ENCODE data around the gene CRIP1.
A peak's percentile ranks its signal among the peaks of the same experiment; 100 is the strongest.

The CRIP1 gene

GRCh38 chr14:105502446-105503295, 16.0 kb downstream of the CRIP1 start:
- DNase-seq: no peak

GRCh38 chr14:105503296-105503640, 16.6 kb downstream of the CRIP1 start:
- DNase-seq: no peak

DNA sequence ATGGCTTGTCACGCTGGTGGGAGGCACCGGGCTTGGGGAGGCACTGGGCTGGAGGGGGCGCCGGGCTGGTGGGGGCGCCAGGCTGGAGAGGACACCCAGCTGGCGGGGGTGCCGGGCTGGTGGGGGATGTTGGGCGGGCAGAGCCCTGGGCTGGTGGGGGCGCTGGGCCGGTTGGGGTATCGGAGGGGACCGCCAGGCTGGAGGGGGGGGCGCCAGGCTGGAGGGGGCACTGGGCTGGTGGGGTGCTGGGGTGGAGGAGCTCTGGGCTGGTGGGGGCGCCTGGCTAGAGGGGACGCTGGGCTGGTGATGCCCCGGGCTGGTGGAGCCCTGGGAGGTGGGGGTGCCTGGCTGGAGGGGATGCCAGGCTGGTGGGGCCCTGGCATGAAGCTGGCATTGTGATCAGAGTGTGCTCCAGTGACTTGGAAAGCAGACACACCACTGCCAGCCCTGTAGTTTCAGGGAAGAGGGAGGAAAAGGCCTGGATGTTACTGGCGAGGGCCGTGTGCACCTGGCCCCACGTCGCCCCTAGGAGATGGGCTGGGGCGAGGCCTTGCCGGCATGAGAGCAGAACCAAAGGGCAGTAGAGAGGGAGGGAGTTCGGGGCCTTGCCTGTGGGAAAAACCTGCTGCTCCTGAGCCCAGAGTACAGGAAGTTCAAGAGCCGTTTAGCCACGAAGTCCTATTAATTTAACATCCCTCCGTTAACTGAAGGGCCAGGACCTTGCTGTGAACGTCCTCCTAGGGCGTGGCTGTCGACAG, 17.4 kb downstream of the CRIP1 start:
- DNase-seq: no peak

GRCh38 chr14:105505101-105505500, 18.4 kb downstream of the CRIP1 start:
- DNase-seq: no peak

DNA sequence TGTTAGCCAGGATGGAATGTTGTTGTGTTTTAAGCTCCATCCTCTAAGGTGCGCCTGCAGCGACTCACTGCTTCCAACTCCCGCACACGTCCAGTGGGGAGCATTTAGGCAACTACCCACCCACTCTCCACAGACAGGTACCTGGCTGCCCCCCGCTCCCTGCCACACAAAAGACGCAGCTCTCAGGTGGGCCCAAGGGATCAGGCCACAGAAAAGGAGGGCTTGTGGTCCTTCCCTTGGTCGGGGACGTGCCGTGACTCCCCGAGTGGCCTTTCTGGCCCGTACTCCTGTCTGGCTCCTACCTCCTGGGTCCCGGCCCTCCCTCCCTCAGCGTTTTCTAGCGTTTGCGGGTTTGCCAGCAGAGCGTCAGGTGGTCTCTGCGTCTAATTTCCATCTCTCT, 20.6 kb downstream of the CRIP1 start:
- DNase-seq: no peak

GRCh38 chr14:105508069-105508468, 21.4 kb downstream of the CRIP1 start:
- DNase-seq: no peak

GRCh38 chr14:105508601-105509000, 21.9 kb downstream of the CRIP1 start:
- no peak for DNase-seq

GRCh38 chr14:105517096-105517495, 30.4 kb downstream of the CRIP1 start:
- no peak for DNase-seq

GRCh38 chr14:105519946-105520698, 33.4 kb downstream of the CRIP1 start:
- DNase-seq: no peak

DNA sequence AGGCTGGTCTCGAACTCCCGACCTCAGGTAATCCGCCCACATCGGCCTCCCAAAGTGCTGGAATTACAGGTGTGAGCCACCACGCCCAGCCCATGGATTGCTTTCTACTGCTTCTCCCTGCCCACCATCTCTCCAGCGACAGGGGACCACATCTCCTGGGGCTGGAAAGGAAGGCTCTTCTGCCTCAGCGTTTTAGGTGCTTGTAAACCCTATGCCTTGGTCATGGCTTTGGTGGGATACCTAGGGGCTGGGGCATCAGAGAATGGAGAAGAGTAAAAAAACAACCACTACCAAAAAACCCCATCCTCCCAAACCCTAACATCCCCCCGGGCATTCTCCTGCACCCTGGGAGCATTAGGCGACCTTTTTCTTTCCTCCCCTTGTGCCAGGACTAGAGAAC, 38.6 kb downstream of the CRIP1 start:
- DNase-seq: no peak

- peak in 25 of 56 donors; percentile 19 to 75 (median 37) for DNase-seq
These were observed 39.4 kb downstream of the CRIP1 start, which contains the start of gene TMEM121 for GRCh38 chr14:105525861-105526775. TSS of gene TMEM121 (plus strand) at chr14:105526583. CDS start at chr14:105528835, 2,252 bp downstream.

DNA sequence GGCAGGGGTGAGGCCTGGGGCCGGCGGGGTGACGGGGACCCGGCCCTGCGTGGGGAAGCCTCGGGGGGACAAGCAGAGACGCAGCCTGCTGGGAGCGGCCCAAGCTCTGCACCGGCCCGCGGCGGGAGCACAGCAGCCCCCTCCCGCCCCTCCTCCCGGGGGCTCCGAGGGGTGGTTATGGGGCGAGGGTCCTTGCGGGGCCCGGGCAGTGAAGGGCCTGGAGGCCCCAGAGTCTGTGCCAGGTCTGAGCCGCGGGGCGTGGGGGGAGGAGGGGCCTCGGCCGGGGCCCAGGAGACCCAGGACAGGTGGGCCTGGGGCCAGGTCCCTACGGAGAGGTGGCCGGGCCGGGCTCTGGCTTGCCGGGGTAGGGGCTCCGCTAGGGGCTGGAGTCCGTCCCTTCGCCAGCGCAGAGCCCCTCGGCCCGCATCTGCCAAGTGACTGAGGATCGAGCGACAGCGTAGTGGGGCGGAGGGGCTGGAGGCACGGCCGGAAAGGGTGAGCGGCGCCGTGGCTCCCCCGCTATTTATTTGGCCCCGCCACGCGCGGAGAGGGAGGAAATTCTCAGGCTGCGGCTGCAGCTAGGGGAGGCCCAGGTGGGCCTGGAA, 40.2 kb downstream of the CRIP1 start:
- peak in 2 of 56 donors; percentile 26 to 35 for DNase-seq

- peak in 1 of 56 donors; percentile 33 for DNase-seq
These were observed 40.7 kb downstream of the CRIP1 start for GRCh38 chr14:105527381-105527825.

GRCh38 chr14:105527826-105528585, 41.3 kb downstream of the CRIP1 start:
- peak in 51 of 56 donors; percentile 21 to 87 (median 72) for DNase-seq

- DNase-seq: peak in 7 of 56 donors; percentile 19 to 59 (median 46)
These were observed 42.1 kb downstream of the CRIP1 start for GRCh38 chr14:105528586-105529318.

- DNase-seq: no peak
These were observed 42.6 kb downstream of the CRIP1 start for GRCh38 chr14:105529319-105529568.

- no peak for DNase-seq
These were observed 43.0 kb downstream of the CRIP1 start for GRCh38 chr14:105529569-105530284.

Measured in nucleus accumbens (tissue), 56 donors.